ENCODE results near the gene TCF7.

Gene TCF7

DNA sequence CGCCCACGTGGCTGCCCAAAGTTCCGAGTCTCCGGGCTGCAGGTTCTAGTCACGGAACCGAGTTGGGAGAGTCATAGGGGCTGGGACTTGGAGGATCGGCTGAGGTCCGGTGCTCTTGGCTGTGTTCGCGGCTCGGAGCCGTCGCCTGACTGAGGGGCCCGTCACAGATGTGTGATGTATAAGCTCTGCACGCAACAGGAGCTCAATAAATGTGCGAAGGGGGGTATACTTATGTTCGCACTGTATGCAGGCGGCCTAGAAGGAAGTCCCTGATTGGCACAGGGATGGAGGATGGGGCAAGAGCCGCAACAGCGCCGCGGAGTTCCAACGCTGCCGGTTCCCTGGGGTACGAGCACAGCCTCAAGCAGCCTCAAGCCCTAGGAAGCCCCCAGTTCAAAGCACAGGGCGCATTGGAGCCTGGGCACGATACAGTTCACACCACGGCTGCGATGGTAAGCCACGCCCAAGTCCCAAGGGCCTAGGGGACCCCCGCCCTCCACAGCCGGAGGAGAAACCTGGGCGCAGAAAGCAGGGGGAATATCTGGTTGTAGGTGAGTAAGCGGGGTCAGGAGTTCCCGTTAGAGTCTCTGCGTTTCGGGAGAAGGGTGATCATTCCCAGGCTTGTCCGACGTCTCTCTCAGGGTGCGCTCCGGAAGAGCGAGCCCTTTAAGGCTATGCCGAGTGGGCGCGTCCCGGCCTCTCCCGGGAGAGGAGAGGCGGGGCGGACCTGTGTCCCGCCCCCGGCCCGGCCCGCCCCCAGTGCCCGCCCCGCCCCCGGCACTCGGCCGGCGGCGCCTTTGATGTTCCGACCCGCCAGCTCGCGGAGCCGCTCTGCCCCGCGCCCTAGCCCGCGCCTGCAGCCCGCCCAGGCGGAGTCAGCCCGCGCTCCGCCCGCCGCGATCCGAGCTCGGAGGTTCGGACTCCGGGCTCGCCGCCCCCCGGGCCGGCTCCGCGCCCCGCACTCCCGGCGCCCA is at the start of gene TCF7:
Gene TCF7 (plus strand): TSS at position 780 of the 974 bp plus-strand sequence. CDS start 226 bp downstream, outside the sequence.
- DNase-seq (ENCODE audit: low read depth) = no peak

DNA sequence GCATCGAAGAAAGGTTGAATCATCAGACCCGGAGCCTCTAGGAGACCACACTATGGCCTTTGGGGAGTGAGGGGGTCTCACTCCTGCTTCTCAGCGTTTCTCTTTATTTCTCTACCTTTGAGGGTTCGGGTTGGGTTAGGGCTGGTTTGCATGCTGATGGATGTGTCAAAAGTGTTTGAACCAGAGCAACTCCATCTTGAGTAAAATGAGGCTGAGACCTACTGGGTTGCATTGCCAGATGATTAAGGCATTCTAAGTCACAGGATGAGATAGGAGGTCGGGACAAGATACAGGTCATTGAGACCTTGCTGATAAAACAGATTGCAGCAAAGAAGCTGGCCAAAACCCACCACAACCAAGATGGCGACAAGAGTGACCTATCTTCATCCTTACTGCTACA is 44.9 kb upstream of the TCF7 start:
- DNase-seq (ENCODE audit: low read depth) = no peak

DNA sequence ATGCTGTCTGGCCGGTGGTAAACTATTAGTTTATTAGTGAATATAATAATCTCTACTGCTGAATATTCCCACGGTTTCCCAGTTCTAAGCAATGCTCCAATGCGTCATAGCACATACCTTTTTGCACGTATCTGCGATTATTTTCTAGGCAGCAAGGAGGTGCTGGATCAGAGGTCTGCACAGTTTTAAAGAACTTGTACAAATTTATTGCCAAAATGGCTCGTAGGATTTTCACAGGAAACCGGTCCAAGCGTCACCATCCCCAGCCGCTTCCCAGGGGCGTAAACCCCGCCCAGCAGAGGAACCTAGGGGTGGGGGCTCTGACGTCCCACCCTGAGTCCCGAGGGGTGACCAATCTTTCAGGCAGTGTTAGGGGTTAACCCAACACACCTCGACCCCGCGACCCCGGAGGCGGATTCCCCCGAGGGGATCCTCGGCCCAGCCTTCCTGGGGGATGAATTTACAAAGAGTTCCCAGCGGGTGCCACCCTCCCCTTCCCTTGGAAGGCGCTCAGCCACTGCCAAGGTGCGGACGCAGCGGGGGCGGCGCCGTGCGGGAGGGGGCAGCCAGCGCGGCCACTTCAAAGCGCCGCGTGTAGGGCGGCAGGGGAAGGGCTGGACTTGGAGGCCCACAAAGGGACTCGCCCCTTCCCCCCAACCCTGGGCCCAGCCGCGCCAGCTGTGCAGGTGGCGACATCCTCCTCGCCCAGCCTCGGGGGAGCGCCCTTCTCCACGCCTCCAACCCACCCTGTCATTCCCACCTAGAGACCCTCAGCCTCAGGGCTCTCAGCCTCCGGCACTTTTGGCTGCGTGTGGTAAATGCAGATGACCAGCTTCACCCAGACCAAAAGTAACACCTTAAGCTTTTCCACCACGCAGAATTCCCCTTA is 43.5 kb upstream of the TCF7 start:
- no peak for DNase-seq (ENCODE audit: low read depth)

DNA sequence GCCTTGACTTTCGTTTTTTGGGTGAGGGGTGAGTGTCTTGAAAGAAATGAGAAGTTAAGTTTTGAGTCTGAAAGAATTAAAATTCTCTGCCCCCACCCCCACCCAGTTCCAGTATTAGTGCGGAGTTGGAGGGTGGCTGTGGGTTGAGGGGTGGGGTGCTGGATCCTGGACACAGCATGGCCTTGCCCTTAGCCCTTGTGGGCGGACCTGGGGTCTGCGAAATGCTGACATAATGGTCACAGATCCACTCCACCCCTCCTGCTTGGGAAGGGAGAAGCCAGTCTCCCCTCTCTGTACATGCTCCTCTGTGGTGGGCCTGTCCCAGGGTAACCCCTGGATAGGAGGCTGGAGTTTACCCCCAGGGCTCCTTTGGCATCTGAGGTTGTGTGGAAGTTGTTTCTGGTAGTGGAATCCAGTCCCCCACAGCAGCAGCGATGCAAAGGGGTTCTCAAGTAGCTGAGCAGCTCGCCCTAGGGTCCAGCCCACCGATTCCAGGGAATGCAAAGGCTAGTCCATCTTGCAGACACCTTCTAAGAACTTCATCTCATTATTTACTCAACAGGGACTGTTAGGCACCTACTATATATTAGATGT is 42.8 kb upstream of the TCF7 start:
- DNase-seq (ENCODE audit: low read depth) = no peak

DNA sequence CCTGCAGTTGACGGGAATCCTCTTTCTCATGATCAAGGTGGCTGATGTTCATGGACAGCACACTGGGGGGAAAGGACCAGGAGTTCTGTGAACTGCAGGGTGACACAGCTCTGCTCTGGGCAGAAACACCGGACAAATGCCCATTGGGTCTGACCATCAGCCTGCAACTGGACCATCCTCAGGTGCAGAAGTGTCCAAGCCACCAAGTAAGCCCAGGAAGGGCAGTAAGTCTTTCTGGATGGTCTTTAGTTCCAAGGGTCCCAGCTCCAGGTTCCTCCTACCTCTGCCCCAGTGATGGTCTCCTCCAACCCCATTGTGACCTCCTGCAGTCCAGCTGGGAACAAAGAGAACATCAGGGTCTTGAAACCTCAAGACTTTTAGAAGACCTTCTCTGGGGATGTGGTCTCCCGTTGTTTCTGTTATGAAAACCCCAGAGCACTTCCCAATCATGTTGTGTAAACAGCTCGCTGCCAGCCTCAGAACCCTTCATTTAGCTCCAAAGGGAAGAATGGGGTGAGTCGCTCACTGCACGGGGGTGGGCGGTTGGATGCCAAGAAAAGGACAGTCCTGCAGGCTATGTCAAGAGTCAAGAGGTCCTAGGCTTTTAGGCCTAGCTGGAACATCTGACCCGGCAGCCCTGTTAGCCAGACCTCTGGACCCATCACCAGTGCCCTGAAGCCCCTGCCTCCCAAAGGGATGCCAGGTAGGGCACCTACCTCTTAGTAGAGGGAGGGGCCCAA is 41.8 kb upstream of the TCF7 start:
- DNase-seq (ENCODE audit: low read depth) = no peak

DNA sequence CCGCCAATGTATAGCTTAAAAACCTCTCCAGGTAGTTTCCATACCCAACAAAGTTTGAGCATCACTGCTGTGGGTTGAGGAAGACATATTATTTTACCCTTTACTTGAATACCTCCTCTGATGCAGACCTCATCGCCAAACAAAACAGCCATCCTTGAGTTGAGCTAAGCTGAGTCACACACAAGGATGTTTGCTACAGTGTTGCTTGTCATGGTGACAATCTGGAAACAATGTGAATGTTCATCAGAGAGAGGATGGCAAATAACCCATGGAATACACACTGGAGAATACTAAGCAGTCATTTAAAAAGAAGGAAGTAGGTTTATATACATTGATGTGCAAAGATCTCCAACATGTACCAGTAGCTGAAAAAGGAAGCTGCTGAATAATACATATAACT is 41.1 kb upstream of the TCF7 start:
- no peak for DNase-seq (ENCODE audit: low read depth)

DNA sequence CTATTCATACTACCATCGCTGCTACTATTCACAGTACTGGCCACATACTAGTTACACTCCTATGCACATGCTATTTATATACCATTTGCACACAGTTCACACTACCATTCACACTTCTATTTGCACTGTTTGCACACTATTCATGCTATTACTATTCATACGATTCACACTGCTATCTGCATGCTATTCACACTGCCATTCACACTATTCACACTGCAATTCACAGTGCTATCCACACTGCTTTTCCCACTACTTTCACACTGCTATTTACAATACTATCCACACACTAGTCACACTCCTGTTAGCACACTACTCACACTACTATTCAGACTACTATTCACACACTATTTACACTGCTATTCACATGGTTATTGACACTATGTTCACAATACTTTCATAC is 39.4 kb upstream of the TCF7 start:
- DNase-seq (ENCODE audit: low read depth) = no peak

DNA sequence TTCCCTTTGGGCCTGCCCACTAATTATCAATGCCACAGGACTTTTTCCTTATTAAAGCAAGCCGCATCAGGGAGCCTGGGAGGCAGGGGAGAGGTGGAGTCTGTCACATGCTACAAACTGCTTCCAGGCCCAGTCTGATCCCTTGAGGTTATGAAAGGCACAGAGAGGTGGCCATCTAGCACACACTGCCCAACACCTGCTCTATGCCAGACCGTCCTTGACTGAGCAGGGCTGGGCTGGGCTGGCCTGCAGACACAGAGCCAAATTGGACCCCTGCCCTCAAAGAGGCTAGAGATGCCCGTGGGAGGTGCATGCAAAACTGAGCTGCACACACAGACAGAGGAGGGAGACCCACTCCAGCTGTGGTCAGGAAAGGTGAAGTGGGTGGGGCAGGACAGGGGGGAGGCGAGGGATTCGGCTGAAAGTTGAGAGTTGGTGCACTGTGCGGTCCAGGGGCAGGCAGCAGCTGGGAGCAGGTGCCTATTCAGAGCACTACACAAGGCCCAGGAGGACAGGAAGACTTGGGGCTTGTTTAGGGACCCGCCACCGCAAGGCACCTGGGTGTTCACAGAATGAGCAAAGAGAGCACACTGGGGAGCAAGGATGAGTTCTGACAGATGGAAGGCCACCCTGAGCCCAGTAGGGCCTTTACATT is 36.4 kb upstream of the TCF7 start:
- no peak for DNase-seq (ENCODE audit: low read depth)

DNA sequence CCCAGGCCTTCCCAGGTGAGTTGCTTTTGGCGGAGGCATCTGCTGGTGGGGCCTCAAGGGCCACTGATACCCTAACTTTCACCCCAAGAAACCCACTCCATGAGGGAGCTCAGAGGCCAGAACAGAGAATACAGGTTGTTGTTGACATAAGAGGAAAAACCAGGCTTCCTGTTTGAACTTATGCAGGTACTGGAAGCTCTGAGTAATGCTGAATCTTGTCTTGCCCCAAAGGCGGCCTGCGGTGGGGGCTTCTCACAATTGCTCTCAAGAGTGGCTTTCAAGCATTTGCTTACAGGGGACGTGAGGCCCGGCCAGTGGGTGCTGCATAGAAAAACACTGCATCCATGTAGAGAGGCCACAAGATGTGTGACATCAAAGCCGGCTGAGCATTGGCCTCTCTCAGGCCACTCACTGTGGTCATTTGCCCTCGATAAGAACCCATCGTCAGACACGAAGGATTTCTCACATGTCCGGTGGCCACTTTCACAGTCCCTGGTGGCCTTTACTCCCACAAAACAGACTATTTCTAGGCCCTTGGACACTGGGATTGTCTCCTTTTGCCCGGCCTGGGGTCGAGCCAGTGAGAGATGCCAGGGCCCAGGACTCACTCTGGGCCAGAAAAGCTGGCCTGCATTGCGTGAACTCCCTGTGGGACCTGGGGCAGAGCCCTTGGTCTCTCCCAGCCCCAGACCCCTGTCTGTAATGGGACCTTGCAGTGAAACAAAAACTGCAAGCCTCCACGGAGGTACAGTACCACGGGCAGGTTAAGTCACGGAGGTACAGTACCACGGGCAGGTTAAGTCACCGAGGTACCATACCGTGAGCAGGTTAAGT is 34.5 kb upstream of the TCF7 start:
- no peak for DNase-seq (ENCODE audit: low read depth)

DNA sequence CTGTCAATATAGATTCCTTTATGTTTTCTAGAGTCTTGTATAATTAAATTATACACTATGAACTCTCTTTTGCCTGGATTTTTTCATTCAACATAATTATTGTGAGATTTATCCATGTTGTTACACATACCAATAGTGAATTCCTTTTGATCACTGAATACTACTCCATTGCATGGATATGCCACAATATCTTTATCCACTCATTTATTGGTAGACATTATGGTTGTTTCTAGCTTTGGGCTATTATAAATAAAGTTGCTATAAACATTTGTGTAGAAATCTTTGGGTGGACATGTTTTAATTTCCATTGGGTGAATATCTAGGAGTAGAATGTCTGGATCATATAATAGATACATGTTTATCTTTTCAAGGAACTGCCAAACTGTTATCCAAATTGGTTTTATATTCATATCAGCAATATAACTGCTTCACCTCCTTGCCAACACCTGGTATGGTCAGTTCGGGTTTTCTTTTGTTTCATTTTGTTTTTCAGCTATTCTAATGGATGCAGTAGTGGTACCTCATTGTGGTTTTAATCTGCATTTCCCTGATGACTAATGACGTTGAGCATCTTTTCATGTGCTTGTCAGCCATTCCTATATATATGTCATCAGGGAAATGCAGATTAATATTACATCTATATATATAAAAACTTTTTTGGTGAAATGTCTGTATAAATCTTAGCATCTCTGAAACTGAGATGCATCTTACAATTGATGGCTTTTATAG is 32.1 kb upstream of the TCF7 start:
- DNase-seq (ENCODE audit: low read depth) = no peak

DNA sequence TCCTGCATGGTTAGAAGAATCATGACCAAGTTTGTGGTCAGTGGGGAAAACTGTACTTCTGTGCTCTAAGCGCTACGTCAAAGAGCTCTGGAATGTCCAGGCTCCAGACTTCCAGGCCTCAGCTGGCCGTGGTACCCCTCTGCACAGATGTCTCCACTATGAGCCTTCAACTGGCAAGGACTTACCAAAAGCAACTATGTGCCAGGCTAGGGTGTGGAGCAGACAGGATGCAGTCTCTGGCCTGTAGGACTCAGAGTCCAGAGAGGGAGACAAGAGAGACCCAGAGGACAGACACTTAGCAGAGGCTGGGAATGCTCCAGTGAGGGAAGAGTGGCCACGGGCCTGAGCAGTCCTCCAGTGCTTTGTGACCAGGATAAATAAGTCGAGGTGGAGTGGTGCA is 31.0 kb upstream of the TCF7 start:
- no peak for DNase-seq (ENCODE audit: low read depth)

DNA sequence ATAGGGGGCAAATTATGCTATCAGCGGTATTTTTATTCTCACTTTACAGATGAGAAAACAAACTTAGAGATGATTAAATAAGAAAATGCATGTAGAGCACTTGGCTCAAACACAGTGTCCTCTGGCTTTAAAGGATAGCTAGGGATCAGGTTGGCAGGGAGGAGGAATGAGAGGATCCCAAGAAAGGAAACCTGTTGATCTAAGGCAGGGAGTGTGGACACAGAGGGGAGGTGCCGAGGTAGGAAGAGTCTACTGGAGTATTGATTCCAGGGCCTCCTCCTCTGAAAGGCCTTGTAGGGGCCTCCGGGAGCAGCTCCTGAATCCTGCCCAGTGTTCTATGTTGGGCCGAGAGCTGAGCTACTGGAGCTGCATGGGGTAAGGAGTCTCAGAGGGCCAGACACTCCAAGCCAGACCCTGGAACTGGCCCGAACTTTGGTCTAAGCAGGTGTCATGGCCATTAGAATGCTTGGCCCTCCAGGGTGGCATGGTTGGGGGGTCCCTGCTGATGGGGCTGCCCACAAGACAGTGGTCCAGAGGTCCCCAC is 30.4 kb upstream of the TCF7 start:
- no peak for DNase-seq (ENCODE audit: low read depth)

DNA sequence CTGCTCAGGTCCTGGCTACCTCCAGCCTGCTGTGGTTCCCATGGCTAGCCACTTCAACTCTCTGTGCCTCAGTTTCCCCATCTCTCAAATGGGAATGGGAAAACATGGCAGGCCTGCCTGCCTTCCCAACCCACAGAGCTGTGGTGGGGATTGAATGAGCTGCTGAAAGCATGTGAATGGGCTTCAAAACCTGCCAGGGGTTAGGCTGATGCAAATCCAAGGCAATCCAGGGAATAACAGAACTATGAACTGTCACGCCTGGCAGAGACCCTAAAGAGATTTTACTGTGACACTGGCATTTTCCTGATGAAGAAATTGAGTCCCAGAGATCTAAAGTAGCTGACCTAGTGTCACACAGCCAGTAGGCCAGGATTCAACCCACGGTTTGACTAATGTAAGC is 29.9 kb upstream of the TCF7 start:
- DNase-seq (ENCODE audit: low read depth) = no peak

DNA sequence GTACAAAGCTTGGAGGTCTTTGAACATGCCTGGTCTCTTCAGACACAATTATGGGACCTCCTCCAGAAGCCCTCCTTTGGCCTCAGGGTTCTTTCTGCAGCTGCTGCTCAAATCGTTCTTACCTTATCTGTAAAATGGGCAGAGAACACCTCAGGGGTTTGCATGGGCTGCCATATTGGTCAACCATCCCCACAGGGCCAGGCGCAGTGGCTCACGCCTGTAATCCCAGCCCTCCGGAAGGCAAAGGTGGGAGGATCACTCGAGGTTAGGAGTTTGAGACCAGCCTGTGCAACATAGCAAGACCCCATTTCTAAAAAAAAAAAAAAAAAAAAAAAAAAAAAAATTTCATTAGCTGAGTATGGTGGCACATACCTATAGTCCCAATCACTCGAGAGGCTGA is 29.1 kb upstream of the TCF7 start:
- no peak for DNase-seq (ENCODE audit: low read depth)

DNA sequence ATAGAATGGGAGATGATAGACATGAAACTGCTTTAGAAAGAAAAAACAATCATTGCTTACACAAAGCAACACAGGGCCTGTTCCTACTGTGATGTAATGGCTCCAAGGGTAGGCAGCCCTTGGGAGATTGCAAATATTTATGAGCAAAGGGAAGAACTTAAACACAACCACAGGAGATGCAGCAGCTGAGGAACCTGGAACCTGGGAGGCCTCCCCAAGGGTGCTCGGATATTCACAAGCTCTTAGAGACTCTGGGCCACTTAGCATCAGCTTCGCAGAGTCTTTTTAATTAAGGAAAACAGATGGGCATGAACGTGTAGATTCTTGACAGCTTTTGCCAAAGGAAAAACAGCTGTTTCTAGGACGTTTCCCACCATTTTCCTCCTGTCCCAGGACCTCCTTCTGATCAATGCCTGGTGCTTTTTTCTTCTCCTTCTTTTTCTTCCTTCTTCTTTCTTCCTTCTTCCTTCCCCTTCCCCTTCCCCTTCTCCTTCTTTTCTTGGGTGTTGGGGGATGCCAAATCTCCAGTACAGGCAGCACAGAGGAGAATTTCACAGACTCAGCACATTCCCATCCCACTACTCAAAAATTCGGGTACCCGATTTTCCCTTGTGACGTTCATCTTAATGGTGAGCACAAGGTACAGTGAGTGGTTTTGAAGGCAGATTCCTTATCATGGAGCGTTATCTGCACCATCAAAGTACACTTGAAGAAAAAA is 28.1 kb upstream of the TCF7 start:
- no peak for DNase-seq (ENCODE audit: low read depth)

DNA sequence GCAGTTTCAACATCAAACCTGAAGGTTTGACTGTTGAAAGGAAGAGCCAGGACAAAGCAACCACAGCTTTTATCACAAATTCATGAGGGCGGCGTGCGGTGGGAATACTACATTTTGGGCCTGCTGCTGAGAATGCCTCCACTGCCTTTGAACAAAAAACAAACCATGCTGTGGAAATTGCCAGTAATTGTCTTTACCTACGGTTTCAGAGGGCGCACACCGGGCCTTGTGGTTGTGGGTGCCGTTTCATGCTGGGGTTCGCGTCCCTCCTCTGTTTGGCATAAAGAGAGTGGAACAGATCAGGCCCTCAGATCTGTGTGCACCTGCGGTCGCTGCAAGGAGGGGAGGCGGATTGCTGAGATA is 27.6 kb upstream of the TCF7 start:
- no peak for DNase-seq (ENCODE audit: low read depth)

DNA sequence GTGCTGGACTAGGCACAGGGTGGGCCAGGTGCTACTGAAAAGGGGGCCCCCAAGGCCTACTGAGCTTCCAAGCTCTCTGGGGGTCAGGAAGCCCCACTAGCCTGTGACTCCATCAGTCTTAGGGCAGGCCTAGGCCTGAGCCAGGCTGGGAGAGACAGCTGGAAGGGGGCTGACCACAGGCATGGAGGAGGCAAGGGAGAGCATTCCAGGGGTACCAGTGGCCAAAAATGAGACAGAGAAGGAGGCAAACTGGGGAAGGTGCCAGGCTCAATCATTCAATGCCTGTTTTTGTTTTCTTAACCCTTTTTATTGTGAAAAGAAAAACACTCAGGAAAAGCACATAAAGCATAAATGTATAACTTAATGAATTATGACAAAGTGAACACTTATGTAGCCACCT is 26.2 kb upstream of the TCF7 start:
- DNase-seq (ENCODE audit: low read depth) = no peak

DNA sequence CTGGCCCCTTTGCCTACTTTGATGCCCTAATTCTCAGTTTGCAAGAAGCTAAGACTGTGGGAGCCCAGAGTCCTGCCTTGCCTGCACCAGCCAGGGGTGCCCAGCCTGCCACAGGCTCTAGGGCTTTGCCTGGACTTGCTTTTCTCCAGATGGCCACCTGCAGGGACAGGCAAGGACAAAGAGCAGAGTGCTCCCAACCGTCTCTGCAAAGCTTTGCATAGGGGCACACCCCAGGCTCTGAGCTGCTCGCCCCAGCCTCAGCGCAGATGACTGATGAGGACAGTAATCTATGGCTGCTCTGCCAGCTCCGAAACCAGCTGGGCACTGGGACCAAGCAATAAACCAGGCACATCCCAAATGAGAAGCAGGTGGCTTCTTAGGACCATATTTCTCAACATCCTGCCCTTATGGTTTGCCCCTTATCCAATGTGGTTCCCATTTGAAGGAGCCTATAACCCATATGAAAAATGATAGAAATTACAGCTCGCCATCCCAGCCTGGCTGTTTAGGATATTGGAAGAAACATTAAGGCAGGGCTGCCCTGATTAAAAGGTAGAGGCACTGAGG is 25.4 kb upstream of the TCF7 start:
- no peak for DNase-seq (ENCODE audit: low read depth)

DNA sequence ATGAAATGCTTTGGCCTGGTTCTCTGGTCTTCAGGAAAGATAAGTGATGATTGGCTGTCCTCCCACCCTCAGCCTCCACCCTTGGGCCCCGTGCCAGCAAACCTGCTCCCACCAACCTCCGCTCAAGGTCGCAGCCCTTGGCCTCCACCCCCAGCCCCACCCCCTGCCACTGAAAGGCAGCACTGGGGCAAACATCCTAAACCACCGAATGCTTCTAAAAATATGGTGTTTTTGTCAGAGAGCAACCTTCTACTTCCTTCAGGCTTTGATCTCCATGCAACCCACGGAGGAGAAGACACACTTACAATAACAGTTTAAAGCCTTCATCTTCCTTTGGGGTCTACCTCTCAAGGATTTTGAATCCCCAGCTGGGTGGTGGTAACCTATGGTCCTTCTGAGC is 24.0 kb upstream of the TCF7 start:
- no peak for DNase-seq (ENCODE audit: low read depth)
